Aortic smooth muscle cell (primary cell): ENCODE results near the gene CRYBA2. TPM values are rescaled to one million over a fixed set of nuclear protein-coding genes. Genes with fewer than 3 reads are reported as not detected.

Experiments
- total RNA-seq: library from RNA; depleted of rRNA; stranded (reverse); fragments of >200 nt; gene quantifications from 2 replicates; pipeline ENCODE4 v1.2.3, GENCODE V29; 2014

CRYBA2 gene
- total RNA-seq = not detected in 2 replicates

GRCh38 chr2:218993345-218994315 lies at the start of gene CRYBA2:
Gene CRYBA2 (minus strand): TSS chr2:218993422. CDS start chr2:218993176, 246 bp downstream.

GRCh38 chr2:219041252-219041651 lies 48.0 kb upstream of the CRYBA2 start, which contains the start of gene CFAP65:
Gene CFAP65 (minus strand): TSS chr2:219041516. CDS start chr2:219039048, 2,468 bp downstream.

GRCh38 chr2:218985021-218985324 lies 8.2 kb downstream of the CRYBA2 start, which contains the start of gene FEV:
Gene FEV (minus strand): TSS chr2:218985184. CDS start chr2:218985075, 109 bp downstream.

GRCh38 chr2:218959141-218959731 lies 34.0 kb downstream of the CRYBA2 start, which contains the start of gene CDK5R2:
Gene CDK5R2 (plus strand): TSS chr2:218959666. CDS start chr2:218959821, 155 bp downstream.

Other genes with a start within 250 kb of the CRYBA2 start
- gene CYP27A1, start 211.3 kb downstream of the CRYBA2 start, total RNA-seq = 13.5 and 18.1 TPM in 2 replicates
- gene PRKAG3, start 161.6 kb downstream of the CRYBA2 start, total RNA-seq = 0.40 and 1.9 TPM in 2 replicates
- gene WNT6, start 133.6 kb downstream of the CRYBA2 start, total RNA-seq = not detected in 2 replicates
- not detected in 2 replicates for gene WNT10A, start 112.6 kb downstream of the CRYBA2 start, total RNA-seq
- not detected in 2 replicates for gene CDK5R2, start 33.8 kb downstream of the CRYBA2 start, total RNA-seq
- gene FEV, start 8.2 kb downstream of the CRYBA2 start, total RNA-seq = not detected in 2 replicates
- not detected in 2 replicates for gene CFAP65, start 48.1 kb upstream of the CRYBA2 start, total RNA-seq
- gene IHH, start 67.5 kb upstream of the CRYBA2 start, total RNA-seq = under 0.01 TPM in 1 of 2 replicates, not detected in the other
- gene NHEJ1, start 167.4 kb upstream of the CRYBA2 start, total RNA-seq = 10.8 and 11.6 TPM in 2 replicates
- 1.6 TPM in 2 replicates for gene SLC23A3, start 176.6 kb upstream of the CRYBA2 start, total RNA-seq
- gene CNPPD1, start 183.5 kb upstream of the CRYBA2 start, total RNA-seq = 37.9 and 41.9 TPM in 2 replicates
- gene RETREG2, start 184.9 kb upstream of the CRYBA2 start, total RNA-seq = 64.1 and 72.9 TPM in 2 replicates
- 30.0 and 37.5 TPM in 2 replicates for gene ZFAND2B, start 213.4 kb upstream of the CRYBA2 start, total RNA-seq
- gene ABCB6, start 225.5 kb upstream of the CRYBA2 start, total RNA-seq = 21.6 and 28.3 TPM in 2 replicates
- gene ATG9A, start 236.2 kb upstream of the CRYBA2 start, total RNA-seq = 43.5 and 44.4 TPM in 2 replicates
- 17.6 and 20.6 TPM in 2 replicates for gene ANKZF1, start 236.4 kb upstream of the CRYBA2 start, total RNA-seq